Loucy (cell line): ENCODE data around the gene ADARB2.

Experiments
- H2AFZ ChIP-seq: fragments of 200-600 bp; sonication (generic); 2 replicates; pipeline ENCODE4 v1.6.0; 2016; ENCODE audit warnings: antibody characterized with exemption, mild to moderate bottlenecking, low read length, moderate library complexity
- H3F3A ChIP-seq: fragments of 200-600 bp; 2 replicates; pipeline ENCODE4 v1.6.0; 2016; ENCODE audit warnings: antibody characterized with exemption, low read depth, mild to moderate bottlenecking
- H3K27me3 ChIP-seq: fragments of 200-600 bp; sonication (generic); 2 replicates; pipeline ENCODE4 v1.6.1; 2014; ENCODE audit warnings: low read length, mild to moderate bottlenecking; ENCODE audit not compliant: insufficient read depth, poor library complexity, severe bottlenecking
- H3K36me3 ChIP-seq: fragments of 200-600 bp; sonication (generic); 2 replicates; pipeline ENCODE4 v1.6.1; 2016; ENCODE audit warnings: low read length; ENCODE audit not compliant: insufficient read depth
- H3K4me1 ChIP-seq: fragments of 200-600 bp; sonication (generic); 2 replicates; pipeline ENCODE4 v1.5.1; 2014; ENCODE audit warnings: low read length, mild to moderate bottlenecking; ENCODE audit not compliant: insufficient read depth, poor library complexity, severe bottlenecking
- H3K4me2 ChIP-seq: fragments of 200-600 bp; sonication (generic); 2 replicates; pipeline ENCODE4 v1.6.0; 2014; ENCODE audit warnings: antibody characterized with exemption, low read length, low read depth, mild to moderate bottlenecking; ENCODE audit not compliant: poor library complexity, severe bottlenecking
- H3K4me3 ChIP-seq: fragments of 200-600 bp; sonication (generic); 2 replicates; pipeline ENCODE4 v1.5.1; 2014; ENCODE audit warnings: low read length, mild to moderate bottlenecking, mixed read lengths; ENCODE audit not compliant: poor library complexity, severe bottlenecking
- H3K79me2 ChIP-seq: fragments of 200-600 bp; sonication (generic); 2 replicates; pipeline ENCODE4 v1.6.1; 2014; ENCODE audit warnings: low read length; ENCODE audit not compliant: insufficient read depth
- H3K9ac ChIP-seq: fragments of 200-600 bp; sonication (generic); 2 replicates; pipeline ENCODE4 v1.6.0; 2014; ENCODE audit warnings: mild to moderate bottlenecking, low read depth, low read length, moderate library complexity; ENCODE audit not compliant: poor library complexity, severe bottlenecking
- H3K9me2 ChIP-seq: fragments of 200-600 bp; sonication (generic); replicated peaks from 2 replicates; pipeline ENCODE4 v1.6.1; 2016; ENCODE audit warnings: low read depth, low read length, mixed read lengths
- H3K9me3 ChIP-seq: fragments of 200-600 bp; sonication (generic); 2 replicates; pipeline ENCODE4 v1.6.1; 2014; ENCODE audit warnings: mild to moderate bottlenecking, antibody characterized with exemption, low read length, low read depth; ENCODE audit not compliant: insufficient read depth
- H4K20me1 ChIP-seq: fragments of 200-600 bp; sonication (generic); 2 replicates; pipeline ENCODE4 v1.6.0; 2014; ENCODE audit warnings: antibody characterized with exemption, low read length, mild to moderate bottlenecking; ENCODE audit not compliant: insufficient read depth, poor library complexity, severe bottlenecking
- EZH2phosphoT487 ChIP-seq: fragments of 200-600 bp; IDR thresholded peaks from 2 replicates; pipeline ENCODE4 v1.6.1; 2018; ENCODE audit warnings: antibody characterized with exemption, mild to moderate bottlenecking, moderate library complexity, borderline replicate concordance
- TF ChIP-seq, protein P1 (sequence below): fragments of 200-600 bp; sonication (generic); conservative IDR thresholded peaks from 2 replicates; pipeline ENCODE4 v1.5.1; 2014; ENCODE audit warnings: mild to moderate bottlenecking, antibody characterized with exemption, low read length

The ADARB2 gene

DNA sequence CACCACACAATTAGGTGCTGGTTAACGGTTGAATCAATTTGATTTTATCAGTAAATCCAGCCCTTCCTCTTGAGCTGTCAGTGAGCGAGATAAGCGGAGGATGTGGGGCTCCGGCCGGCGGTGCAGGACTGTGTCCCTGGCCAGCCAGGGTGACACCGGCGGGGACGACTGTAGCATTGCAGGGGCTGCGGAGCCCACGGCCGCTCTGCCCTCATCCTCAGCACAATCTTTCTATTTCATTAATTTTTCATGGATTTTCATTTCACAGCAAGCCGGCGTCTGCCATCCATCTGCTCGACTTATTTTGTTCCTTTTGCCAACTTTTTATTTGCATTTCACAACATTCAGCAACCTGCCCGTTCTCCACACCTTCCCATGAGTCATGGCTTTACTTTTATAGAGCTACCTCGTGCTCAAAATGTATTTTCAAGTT, 4.7 kb downstream of the ADARB2 start:
- H3K4me2 ChIP-seq, result no peak overlapping the region
- no peak overlapping the region for H2AFZ ChIP-seq
- H3K9me2 ChIP-seq, result no peaks in the 10 kb centered on the region
- H3K9me3 ChIP-seq, result no peaks in the 10 kb centered on the region
- no peak overlapping the region for H3K9ac ChIP-seq
- no peak overlapping the region for H3K4me3 ChIP-seq
- H3K4me1 ChIP-seq, result no peaks in the 10 kb centered on the region
- H3K36me3 ChIP-seq, result no peaks in the 10 kb centered on the region
- H3K79me2 ChIP-seq, result no peaks in the 10 kb centered on the region
- no peaks in the 10 kb centered on the region for H3F3A ChIP-seq
- H3K27me3 ChIP-seq, result peaks cover 35% of the 10 kb centered on the region
- no peak for TF ChIP-seq EZH2phosphoT487
- TF ChIP-seq, protein P1, sequence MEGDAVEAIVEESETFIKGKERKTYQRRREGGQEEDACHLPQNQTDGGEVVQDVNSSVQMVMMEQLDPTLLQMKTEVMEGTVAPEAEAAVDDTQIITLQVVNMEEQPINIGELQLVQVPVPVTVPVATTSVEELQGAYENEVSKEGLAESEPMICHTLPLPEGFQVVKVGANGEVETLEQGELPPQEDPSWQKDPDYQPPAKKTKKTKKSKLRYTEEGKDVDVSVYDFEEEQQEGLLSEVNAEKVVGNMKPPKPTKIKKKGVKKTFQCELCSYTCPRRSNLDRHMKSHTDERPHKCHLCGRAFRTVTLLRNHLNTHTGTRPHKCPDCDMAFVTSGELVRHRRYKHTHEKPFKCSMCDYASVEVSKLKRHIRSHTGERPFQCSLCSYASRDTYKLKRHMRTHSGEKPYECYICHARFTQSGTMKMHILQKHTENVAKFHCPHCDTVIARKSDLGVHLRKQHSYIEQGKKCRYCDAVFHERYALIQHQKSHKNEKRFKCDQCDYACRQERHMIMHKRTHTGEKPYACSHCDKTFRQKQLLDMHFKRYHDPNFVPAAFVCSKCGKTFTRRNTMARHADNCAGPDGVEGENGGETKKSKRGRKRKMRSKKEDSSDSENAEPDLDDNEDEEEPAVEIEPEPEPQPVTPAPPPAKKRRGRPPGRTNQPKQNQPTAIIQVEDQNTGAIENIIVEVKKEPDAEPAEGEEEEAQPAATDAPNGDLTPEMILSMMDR, result no peak
- no peaks in the 10 kb centered on the region for H4K20me1 ChIP-seq

DNA sequence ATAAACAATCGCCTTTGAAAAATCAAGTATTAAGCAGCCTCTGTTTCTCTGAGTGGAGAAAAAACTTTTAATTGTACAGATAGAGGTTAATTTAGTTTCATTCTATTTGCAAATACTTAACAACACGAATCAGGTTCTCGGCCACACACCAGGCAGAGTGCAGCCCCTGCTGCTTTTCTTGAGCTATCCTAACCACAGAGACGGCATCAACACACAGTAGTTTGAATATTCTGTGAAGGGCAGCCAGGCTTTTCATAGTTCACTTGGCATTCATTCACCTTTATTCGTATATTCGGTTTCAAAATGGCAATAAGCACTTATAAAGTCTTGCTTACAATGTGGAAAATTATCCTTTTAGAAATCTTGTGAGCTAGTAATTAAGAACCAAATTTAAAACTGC, 5.7 kb downstream of the ADARB2 start:
- TF ChIP-seq EZH2phosphoT487, result no peak
- TF ChIP-seq, protein P1, result no peak
- H3K9ac ChIP-seq, result no peak overlapping the region
- H4K20me1 ChIP-seq, result no peaks in the 10 kb centered on the region
- H3K9me2 ChIP-seq, result no peaks in the 10 kb centered on the region
- H3K4me3 ChIP-seq, result no peak overlapping the region
- peaks cover 35% of the 10 kb centered on the region for H3K27me3 ChIP-seq
- no peak overlapping the region for H3K4me2 ChIP-seq
- H3K9me3 ChIP-seq, result no peaks in the 10 kb centered on the region
- no peaks in the 10 kb centered on the region for H3K4me1 ChIP-seq
- H3F3A ChIP-seq, result no peaks in the 10 kb centered on the region
- no peaks in the 10 kb centered on the region for H3K79me2 ChIP-seq
- H2AFZ ChIP-seq, result no peak overlapping the region
- H3K36me3 ChIP-seq, result no peaks in the 10 kb centered on the region

DNA sequence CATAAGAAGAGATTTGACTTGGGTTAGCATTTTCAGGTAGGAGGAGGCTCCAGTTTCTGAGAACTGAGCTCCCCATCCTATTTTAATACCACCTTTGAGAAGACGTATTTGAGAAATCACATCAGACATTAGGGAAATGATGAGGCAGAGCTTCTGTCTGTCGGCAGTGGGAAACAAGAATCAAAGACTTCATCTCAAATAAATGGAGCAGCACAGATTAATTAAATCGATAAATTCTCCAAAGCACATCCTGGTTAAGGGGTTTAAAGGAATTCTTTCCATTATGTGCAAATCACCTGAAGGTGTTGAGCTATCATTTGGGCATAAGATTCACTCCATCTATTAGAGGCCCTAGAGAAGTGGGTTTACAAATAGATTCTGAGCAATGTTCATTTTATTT, 7.6 kb downstream of the ADARB2 start:
- Histone ChIP-seq H3K4me3 (no peak overlapping the region), H3K9ac (no peak overlapping the region), H4K20me1 (no peaks in the 10 kb centered on the region), H3K36me3 (no peaks in the 10 kb centered on the region), H3K79me2 (no peaks in the 10 kb centered on the region), H3K4me2 (no peak overlapping the region), H3K4me1 (no peaks in the 10 kb centered on the region), H2AFZ (no peak overlapping the region), H3K9me2 (no peaks in the 10 kb centered on the region), H3K27me3 (peaks cover 30% of the 10 kb centered on the region), H3K9me3 (no peaks in the 10 kb centered on the region), H3F3A (no peaks in the 10 kb centered on the region)
- TF ChIP-seq, protein P1, result no peak
- TF ChIP-seq EZH2phosphoT487, result no peak
